ENCODE results near the gene TRIO.
"Not testable (repeated sequence)": the region's sequence is repeated elsewhere in the genome, so short reads cannot be mapped to it uniquely, and the experiment has no call there.

The TRIO gene

DNA sequence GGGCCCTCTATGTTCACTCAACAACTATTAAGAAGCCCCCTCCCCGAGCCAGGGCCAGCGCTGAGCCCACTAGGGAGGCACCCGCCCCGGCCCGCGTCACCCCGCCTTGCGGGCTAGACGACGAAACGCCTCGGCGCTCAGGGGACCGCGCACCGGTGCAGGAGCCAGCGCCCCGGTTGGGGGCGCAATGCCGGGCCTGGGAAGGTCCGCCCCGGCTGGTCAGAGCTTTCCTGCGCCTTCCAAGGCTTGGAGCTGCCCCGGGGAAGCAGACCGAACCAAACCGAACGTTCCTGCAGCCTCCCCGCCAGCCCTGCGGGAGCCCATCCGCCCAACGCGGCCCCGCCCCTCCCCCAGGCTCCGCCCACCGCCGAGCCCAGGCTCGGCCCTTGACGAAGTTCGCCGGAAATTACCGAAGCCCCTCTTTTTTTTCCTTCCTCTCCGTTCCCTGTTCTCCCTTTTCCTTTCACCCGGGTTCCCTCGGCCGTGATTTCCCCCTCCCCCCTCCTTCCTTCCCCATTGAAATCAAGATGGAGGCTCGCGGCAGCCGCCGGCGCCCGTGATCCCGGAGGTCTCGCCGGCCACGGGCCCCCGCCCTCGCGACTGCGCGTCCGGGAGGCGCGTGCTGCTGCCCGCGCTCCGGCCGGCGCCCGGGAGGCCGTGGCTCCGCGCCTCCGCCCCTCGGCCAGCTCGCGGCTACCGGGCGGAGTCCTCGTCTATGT, at the start of gene TRIO:
TSS of gene TRIO (plus strand) at position 516 of the 719 bp plus-strand sequence. CDS start 384 bp downstream, outside the sequence.
- DNase-seq: peak; percentile 90
- Histone ChIP-seq H3K27ac (peak within 1 kb of the TSS; percentile 95), H3K36me3 (replicated peaks) (peaks cover 6% of the 10 kb centered on the region), H3K4me3 (ENCODE audit: low read depth, low read length) (peak within 1 kb of the TSS; percentile 96), H3K27me3 (replicated peaks) (no peaks in the 10 kb centered on the region)
- TF ChIP-seq, protein P1, sequence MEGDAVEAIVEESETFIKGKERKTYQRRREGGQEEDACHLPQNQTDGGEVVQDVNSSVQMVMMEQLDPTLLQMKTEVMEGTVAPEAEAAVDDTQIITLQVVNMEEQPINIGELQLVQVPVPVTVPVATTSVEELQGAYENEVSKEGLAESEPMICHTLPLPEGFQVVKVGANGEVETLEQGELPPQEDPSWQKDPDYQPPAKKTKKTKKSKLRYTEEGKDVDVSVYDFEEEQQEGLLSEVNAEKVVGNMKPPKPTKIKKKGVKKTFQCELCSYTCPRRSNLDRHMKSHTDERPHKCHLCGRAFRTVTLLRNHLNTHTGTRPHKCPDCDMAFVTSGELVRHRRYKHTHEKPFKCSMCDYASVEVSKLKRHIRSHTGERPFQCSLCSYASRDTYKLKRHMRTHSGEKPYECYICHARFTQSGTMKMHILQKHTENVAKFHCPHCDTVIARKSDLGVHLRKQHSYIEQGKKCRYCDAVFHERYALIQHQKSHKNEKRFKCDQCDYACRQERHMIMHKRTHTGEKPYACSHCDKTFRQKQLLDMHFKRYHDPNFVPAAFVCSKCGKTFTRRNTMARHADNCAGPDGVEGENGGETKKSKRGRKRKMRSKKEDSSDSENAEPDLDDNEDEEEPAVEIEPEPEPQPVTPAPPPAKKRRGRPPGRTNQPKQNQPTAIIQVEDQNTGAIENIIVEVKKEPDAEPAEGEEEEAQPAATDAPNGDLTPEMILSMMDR (IDR thresholded peaks at IDR 0.05; ENCODE audit: low read depth, low read length, missing control alignments): peak; percentile 64
- in situ Hi-C loops (cut with HindIII; ENCODE audit: low pct_ligation_motif_present, low sequenced_read_pairs): no loop called here

DNA sequence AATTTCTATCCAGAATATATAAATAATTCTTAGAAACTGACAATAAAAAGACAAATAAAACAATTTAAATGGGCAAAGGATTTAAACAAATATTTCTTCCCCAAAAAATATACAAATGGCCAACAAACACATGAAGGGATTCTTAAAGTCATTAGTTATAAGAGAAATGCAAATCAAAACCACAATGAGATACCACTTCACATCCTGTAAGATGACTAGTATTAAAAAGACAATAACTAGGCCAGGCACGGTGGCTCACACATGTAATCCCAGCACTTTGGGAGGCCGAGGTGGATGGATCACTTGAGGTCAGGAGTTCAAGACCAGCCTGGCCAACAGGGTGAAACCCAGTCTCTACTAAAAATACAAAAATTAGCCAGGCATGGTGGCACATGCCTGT, 45.8 kb upstream of the TRIO start:
- H3K36me3 ChIP-seq (replicated peaks); in situ Hi-C loops (cut with HindIII; ENCODE audit: low pct_ligation_motif_present, low sequenced_read_pairs); H3K4me3 ChIP-seq (ENCODE audit: low read depth, low read length); DNase-seq; H3K27me3 ChIP-seq (replicated peaks): not testable (repeated sequence)
- H3K27ac ChIP-seq: peak overlapping the region; percentile 34

DNA sequence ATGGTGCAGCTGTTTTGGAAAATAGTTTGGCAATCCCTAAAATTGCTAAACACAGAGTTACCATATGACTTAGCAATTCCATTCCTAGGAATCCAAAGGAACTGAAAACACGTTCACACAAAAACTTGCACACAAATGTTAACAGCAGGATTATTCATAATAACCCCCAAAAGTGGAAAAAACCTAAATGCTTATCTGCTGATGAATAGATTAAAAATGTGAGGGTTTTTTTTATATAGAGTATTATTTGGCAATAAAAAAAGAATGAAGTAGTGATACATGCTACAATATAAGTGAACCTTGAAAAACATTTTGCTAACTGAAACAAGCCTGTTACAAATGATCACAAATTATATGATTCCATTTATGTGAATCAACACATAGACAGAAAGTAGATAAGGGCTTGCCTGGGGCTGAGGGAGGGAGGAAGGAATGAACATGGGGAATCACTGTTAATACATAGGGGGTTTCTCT, 45.1 kb upstream of the TRIO start:
- no peaks in the 10 kb centered on the region for H3K36me3 ChIP-seq (replicated peaks)
- no peak overlapping the region for H3K4me3 ChIP-seq (ENCODE audit: low read depth, low read length)
- no peak for DNase-seq
- H3K27ac ChIP-seq: peak overlapping the region; percentile 12
- TF ChIP-seq, protein P1 (IDR thresholded peaks at IDR 0.05; ENCODE audit: low read depth, low read length, missing control alignments): no peak
- H3K27me3 ChIP-seq (replicated peaks): no peaks in the 10 kb centered on the region
- in situ Hi-C loops (cut with HindIII; ENCODE audit: low pct_ligation_motif_present, low sequenced_read_pairs): no loop called here

DNA sequence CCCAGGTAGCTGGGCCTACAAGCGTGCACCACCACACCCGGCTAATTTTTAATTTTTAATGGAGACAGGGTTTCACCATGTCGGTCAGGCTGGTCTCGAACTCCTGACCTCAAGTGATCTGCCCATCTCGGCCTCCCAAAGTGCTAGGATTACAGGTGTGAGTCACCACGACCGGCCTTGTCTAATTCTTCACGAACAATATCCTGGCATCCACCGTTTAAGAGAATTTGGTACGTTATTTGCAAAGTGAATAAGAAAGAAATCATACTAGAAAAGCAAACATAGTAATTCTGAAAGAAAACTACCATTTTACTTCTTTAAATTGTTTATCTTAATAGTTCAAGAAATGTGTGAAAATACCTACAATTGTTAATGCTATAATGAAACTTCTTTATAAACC, 42.9 kb upstream of the TRIO start:
- Histone ChIP-seq H3K27ac (no peak overlapping the region), H3K4me3 (ENCODE audit: low read depth, low read length) (no peak overlapping the region), H3K27me3 (replicated peaks) (no peaks in the 10 kb centered on the region), H3K36me3 (replicated peaks) (no peaks in the 10 kb centered on the region)
- in situ Hi-C loops (cut with HindIII; ENCODE audit: low pct_ligation_motif_present, low sequenced_read_pairs): no loop called here
- DNase-seq: no peak
- TF ChIP-seq, protein P1 (IDR thresholded peaks at IDR 0.05; ENCODE audit: low read depth, low read length, missing control alignments): no peak

DNA sequence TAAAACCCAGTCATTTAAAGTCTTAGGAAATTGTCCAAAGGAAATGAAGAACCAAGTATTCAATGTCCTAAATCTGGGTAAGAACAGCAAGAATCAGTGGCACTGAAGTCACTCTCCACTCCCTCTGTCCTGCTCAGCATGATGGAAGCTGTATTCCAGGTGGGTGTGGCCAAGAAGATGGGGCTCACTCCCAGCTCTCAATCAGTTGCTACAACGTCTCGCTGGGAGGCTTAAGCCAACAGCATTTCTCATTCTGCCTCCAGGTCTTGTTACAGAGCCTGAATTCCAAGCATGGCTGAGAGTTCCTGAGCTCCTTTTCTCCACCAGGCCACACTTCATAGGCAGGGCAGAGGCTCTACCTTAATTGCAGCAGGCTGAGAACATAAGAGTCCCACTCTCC, 41.2 kb upstream of the TRIO start:
- TF ChIP-seq, protein P1 (IDR thresholded peaks at IDR 0.05; ENCODE audit: low read depth, low read length, missing control alignments): no peak
- H3K4me3 ChIP-seq (ENCODE audit: low read depth, low read length): no peak overlapping the region
- DNase-seq: no peak
- no peak overlapping the region for H3K27ac ChIP-seq
- in situ Hi-C loops (cut with HindIII; ENCODE audit: low pct_ligation_motif_present, low sequenced_read_pairs): no loop called here
- H3K27me3 ChIP-seq (replicated peaks): no peaks in the 10 kb centered on the region
- no peaks in the 10 kb centered on the region for H3K36me3 ChIP-seq (replicated peaks)

DNA sequence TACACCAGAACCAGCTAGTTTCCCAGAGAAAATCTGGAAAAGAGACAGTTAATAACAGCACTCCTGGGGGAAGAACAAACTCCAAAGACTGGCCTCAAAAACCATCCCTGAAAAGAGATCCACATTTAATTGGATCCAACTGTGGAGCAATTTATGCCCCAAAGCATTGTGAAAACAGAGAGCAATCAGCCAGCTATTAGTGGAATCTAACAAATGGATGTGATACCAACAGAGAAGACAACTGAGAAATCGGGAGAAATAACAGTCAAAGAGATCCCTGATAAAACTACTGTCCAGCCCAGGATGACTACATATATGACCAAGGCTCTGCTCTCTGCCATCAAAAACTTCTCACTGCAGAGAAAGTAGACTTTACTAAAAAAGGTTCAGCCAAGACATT, 40.5 kb upstream of the TRIO start:
- DNase-seq: no peak
- Histone ChIP-seq H3K36me3 (replicated peaks) (no peaks in the 10 kb centered on the region), H3K27ac (no peak overlapping the region), H3K4me3 (ENCODE audit: low read depth, low read length) (no peak overlapping the region), H3K27me3 (replicated peaks) (no peaks in the 10 kb centered on the region)
- in situ Hi-C loops (cut with HindIII; ENCODE audit: low pct_ligation_motif_present, low sequenced_read_pairs): no loop called here
- TF ChIP-seq, protein P1 (IDR thresholded peaks at IDR 0.05; ENCODE audit: low read depth, low read length, missing control alignments): no peak
